Choroid plexus epithelial cell (primary cell): ENCODE measurements around the gene PBX2.

Experiments
- DNase-seq: peaks from one replicate; pipeline ENCODE4 v3.0.0-alpha.2; 2010; ENCODE audit warnings: low read depth
- H3K4me3 ChIP-seq: 2 replicates; pipeline ENCODE4 v1.5.1; 2011; ENCODE audit warnings: low read depth, mild to moderate bottlenecking, control low read depth, low read length, moderate library complexity
- CTCF ChIP-seq: conservative IDR thresholded peaks from 2 replicates; pipeline ENCODE4 v1.5.1; 2011; ENCODE audit warnings: low read depth, mild to moderate bottlenecking, control low read depth, inconsistent platforms, low read length, moderate library complexity

Gene PBX2

GRCh38 chr6:32222333-32223230 is 32.6 kb upstream of the PBX2 start:
- no peak overlapping the region for H3K4me3 ChIP-seq
- no peak for TF ChIP-seq CTCF
- DNase-seq: no peak

GRCh38 chr6:32220021-32220420 is 30.0 kb upstream of the PBX2 start:
- TF ChIP-seq CTCF: no peak
- no peak for DNase-seq
- no peak overlapping the region for H3K4me3 ChIP-seq

- no peak for DNase-seq
- no peak overlapping the region for H3K4me3 ChIP-seq
- no peak for TF ChIP-seq CTCF
Measured at GRCh38 chr6:32218167-32218566, 28.2 kb upstream of the PBX2 start.

GRCh38 chr6:32216998-32217397 is 27.0 kb upstream of the PBX2 start:
- TF ChIP-seq CTCF: no peak
- H3K4me3 ChIP-seq: no peak overlapping the region
- no peak for DNase-seq

- TF ChIP-seq CTCF: no peak
- DNase-seq: no peak
- H3K4me3 ChIP-seq: no peak overlapping the region
Measured at GRCh38 chr6:32216285-32216684, 26.3 kb upstream of the PBX2 start.

GRCh38 chr6:32215617-32216016 is 25.6 kb upstream of the PBX2 start:
- no peak for DNase-seq
- H3K4me3 ChIP-seq: no peak overlapping the region
- TF ChIP-seq CTCF: no peak

GRCh38 chr6:32214126-32214525 is 24.1 kb upstream of the PBX2 start:
- no peak overlapping the region for H3K4me3 ChIP-seq
- TF ChIP-seq CTCF: no peak
- DNase-seq: no peak
